Aortic smooth muscle cell (primary cell): ENCODE measurements around the gene CLDN19. TPM values are rescaled to one million over a fixed set of nuclear protein-coding genes. Genes with fewer than 3 reads are reported as not detected.

Experiments used
- total RNA-seq: library from RNA; depleted of rRNA; stranded (reverse); fragments of >200 nt; gene quantifications from 2 replicates; pipeline ENCODE4 v1.2.3, GENCODE V29; 2014

Gene CLDN19, protein sequence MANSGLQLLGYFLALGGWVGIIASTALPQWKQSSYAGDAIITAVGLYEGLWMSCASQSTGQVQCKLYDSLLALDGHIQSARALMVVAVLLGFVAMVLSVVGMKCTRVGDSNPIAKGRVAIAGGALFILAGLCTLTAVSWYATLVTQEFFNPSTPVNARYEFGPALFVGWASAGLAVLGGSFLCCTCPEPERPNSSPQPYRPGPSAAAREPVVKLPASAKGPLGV
- not detected in 2 replicates for total RNA-seq

DNA sequence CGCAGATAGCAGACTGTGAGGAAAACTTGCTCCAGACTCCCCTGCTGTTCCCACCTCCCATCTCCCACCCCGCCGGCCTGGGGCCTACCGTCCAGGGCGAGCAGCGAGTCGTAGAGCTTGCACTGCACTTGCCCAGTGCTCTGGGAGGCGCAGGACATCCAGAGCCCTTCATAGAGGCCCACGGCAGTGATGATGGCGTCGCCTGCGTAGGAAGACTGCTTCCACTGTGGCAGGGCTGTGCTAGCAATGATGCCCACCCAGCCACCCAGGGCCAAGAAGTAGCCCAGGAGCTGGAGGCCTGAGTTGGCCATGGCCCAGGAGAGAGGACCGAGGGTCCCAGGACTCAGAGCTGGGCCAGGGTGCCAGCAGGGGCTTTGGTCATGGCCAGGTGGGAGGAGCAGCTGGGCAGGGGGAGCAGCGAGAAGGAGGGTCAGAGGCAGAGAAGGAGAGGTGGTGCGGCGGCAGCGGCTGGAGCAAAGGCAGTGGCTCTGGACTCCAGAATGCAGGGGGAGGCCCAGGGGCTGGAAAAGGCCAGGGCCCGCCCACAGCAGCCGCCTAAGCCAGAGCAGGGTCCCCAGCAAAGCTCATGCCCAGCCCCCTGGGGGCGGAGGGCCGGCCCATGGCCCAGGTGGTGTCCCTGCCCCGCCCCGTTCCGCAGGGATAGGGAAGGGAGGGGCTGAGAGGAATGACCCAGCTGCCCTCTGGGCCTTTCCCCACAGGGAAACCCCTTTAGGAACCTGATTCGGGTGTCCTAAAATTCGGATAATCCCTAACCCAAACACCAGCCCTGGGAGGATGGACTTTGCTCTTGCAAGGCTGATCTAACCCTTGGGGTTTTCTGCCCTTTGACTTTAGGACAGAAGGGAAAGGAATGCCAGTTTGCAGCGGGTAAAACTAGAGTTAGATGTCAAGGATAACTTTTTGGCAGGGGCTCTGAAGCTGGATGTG lies at the start of gene CLDN19:
CLDN19 (minus strand) TSS at position 484 of the 948 bp plus-strand sequence; CDS start at position 311, 173 bp downstream.

DNA sequence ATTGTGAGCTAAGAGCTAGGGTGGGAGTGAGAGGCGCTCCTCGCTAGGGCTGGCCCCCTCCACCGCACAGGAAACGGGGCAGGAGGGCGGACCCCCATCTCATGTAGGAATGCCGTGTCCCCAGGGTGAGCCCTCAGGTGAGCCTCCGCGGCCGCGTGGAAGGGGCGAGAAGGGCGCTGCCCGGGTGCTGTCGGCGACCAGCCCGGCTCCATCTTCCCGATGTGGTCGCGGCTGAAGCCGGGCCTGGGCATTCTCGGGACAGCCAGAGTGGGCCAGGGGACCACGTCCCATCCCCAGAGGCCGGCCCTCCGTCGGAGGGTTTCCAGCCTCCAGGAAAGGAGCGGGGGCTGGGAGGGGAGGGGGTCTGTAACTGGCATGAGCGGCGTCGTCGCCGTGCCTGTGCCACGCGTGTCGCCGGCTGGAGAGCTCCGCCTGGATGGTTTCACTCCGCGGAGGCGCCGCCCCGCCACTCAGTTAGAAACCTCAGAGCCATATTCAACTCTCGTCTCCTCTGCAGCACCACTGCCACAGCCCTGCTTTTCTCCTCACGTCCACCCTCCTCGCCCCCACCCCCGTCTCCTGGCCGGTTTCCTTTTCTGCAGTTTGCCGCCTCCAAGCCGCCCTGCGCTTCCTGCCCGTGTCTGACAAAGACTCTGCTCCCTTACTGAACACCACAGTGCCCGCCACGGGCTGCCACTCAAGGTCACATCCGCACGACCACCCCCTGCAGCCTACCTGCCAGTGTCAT lies 45.1 kb upstream of the CLDN19 start, which contains the start of gene TMEM269:
TMEM269 (plus strand) TSS at position 46 of the 748 bp plus-strand sequence. CDS start 4,903 bp downstream, outside the sequence.

DNA sequence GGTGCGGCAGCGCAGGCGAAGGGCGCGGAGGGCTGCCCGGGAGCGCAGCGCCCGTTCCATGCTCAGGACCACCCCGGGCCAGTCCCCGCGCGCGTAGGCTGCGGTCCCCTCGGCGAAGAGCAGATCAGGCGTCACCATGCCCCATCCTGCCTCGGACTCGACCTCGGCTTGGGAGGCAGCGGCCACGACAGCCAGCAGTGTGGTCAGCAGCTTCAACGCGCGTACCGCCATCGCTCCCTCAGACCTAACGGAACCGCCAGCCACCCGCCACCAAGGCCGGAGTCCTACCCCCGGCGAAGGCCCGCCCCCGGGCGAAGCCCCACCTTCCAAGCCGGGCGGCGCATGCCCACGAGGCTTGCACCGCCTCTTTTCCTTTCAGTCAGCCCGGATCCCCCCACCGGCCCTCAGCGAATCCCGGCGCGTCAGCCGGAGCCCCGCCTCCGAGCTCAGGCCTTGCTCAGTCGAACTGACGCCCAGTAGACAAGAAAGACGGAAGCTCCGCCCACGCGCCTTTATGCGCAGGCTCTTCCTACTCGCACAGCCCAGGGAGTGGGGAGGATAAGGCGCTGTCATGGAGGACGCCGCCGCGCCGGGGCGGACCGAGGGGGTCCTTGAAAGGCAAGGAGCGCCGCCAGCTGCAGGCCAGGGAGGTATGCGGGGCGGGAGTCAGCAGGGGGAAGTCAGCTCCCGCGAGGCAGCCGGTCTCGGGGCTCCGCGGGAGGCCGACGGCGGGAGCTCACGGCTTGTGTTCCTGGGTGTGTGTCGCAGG lies 26.9 kb upstream of the CLDN19 start, which contains the start of the genes C1orf50 and P3H1:
C1orf50 (plus strand) TSS at position 509 of the 769 bp plus-strand sequence; CDS start at position 572, 63 bp downstream.
P3H1 (minus strand) TSS at position 288 of the 769 bp plus-strand sequence; CDS start at position 231, 57 bp downstream.

Other genes with a start within 250 kb of the CLDN19 start
- 25.3 and 32.5 TPM in 2 replicates for gene PPIH, start 81.8 kb downstream of the CLDN19 start, total RNA-seq
- gene YBX1, start 57.8 kb downstream of the CLDN19 start, total RNA-seq: 1,126 and 1,142 TPM in 2 replicates
- gene P3H1, start 26.8 kb upstream of the CLDN19 start, total RNA-seq: 106 and 110 TPM in 2 replicates
- 3.3 and 3.8 TPM in 2 replicates for gene C1orf50, start 27.0 kb upstream of the CLDN19 start, total RNA-seq
- 0.12 TPM in 1 of 2 replicates, not detected in the other for gene TMEM269, start 44.8 kb upstream of the CLDN19 start, total RNA-seq
- 11.4 and 18.2 TPM in 2 replicates for gene ERMAP, start 76.9 kb upstream of the CLDN19 start, total RNA-seq
- gene SVBP, start 77.2 kb upstream of the CLDN19 start, total RNA-seq: 14.0 and 17.0 TPM in 2 replicates
- 7.0 and 7.3 TPM in 2 replicates for gene ZNF691, start 106.4 kb upstream of the CLDN19 start, total RNA-seq
- 15.3 and 22.5 TPM in 2 replicates for gene SLC2A1, start 218.6 kb upstream of the CLDN19 start, total RNA-seq